IMR-90 (cell line): ENCODE results near the gene TAGLN3. TPM values are rescaled to one million over a fixed set of nuclear protein-coding genes. Genes with fewer than 3 reads are reported as not detected.

Source experiments
- ATAC-seq: fragments of 200-7000 bp; cut with Tn5 transposase; 2 replicates; pipeline ENCODE4 v1.9.1; 2020; ENCODE audit warnings: low read depth, mild to moderate bottlenecking, moderate library complexity
- BruUV-seq: library from RNA; stranded (reverse); fragments of 400-500 nt; replicated peaks from 2 replicates; lab custom pipeline; 2021; lab: Mats Ljungman, UMichigan
- CTCF ChIA-PET: fragments of 300-600 bp; formaldehyde crosslinking; extraction: SDS; loops from one replicate; lab custom pipeline; 2021; ENCODE audit warnings: antibody characterized with exemption; lab: Yijun Ruan, JAX
- POLR2A ChIA-PET: fragments of 300-600 bp; sonication (Branson Sonifier 250); formaldehyde crosslinking; loops from one replicate; lab custom pipeline; 2022; ENCODE audit warnings: antibody characterized with exemption; ENCODE audit not compliant: unreplicated experiment; lab: Charles Lee
- DNase-seq: peaks from one replicate; pipeline ENCODE4 v3.0.0; 2013
- H2AFZ ChIP-seq: replicated peaks from 2 replicates; pipeline ENCODE3; 2013; ENCODE audit warnings: low read length, mild to moderate bottlenecking; ENCODE audit not compliant: poor library complexity
- H2AK5ac ChIP-seq: 2 replicates; pipeline ENCODE4 v1.6.1; 2013; ENCODE audit warnings: low read depth, low read length, inconsistent platforms
- H2AK9ac ChIP-seq: replicated peaks from 2 replicates; pipeline ENCODE3; 2013; ENCODE audit warnings: mild to moderate bottlenecking, low read depth, low read length, moderate library complexity; ENCODE audit not compliant: poor library complexity
- H2BK120ac ChIP-seq: 2 replicates; pipeline ENCODE4 v1.6.1; 2013; ENCODE audit warnings: low read depth, low read length, inconsistent platforms
- H2BK15ac ChIP-seq: 3 replicates; pipeline ENCODE4 v1.6.1; 2013; ENCODE audit warnings: low read depth, low read length, inconsistent platforms
- H2BK20ac ChIP-seq: 2 replicates; pipeline ENCODE4 v1.6.1; 2013; ENCODE audit warnings: low read depth, mild to moderate bottlenecking, inconsistent platforms, low read length, moderate library complexity
- H2BK5ac ChIP-seq: 2 replicates; pipeline ENCODE4 v1.6.1; 2013; ENCODE audit warnings: mild to moderate bottlenecking, low read depth, low read length, inconsistent platforms; ENCODE audit not compliant: poor library complexity, severe bottlenecking
- H3K14ac ChIP-seq: replicated peaks from 2 replicates; pipeline ENCODE4 v1.6.1; 2013; ENCODE audit warnings: low read depth, low read length, inconsistent platforms
- H3K18ac ChIP-seq: 2 replicates; pipeline ENCODE4 v1.6.1; 2013; ENCODE audit warnings: low read depth, low read length, control low read depth
- H3K23ac ChIP-seq: 2 replicates; pipeline ENCODE4 v1.6.1; 2013; ENCODE audit warnings: low read depth, low read length, inconsistent platforms
- H3K27ac ChIP-seq: 2 replicates; pipeline ENCODE4 v1.5.1; 2013; ENCODE audit warnings: mild to moderate bottlenecking, control low read depth, low read length; ENCODE audit not compliant: insufficient read depth
- H3K27me3 ChIP-seq: 2 replicates; pipeline ENCODE4 v1.6.1; 2013; ENCODE audit warnings: low read length; ENCODE audit not compliant: control insufficient read depth, insufficient read depth
- H3K36me3 ChIP-seq: 2 replicates; pipeline ENCODE4 v1.6.1; 2013; ENCODE audit warnings: low read length, mixed read lengths; ENCODE audit not compliant: control insufficient read depth, insufficient read depth
- H3K4ac ChIP-seq: 2 replicates; pipeline ENCODE4 v1.6.1; 2013; ENCODE audit warnings: low read depth, low read length, inconsistent platforms
- H3K4me1 ChIP-seq: 2 replicates; pipeline ENCODE4 v1.6.1; 2013; ENCODE audit warnings: low read length, mixed read lengths; ENCODE audit not compliant: control insufficient read depth, insufficient read depth
- H3K4me2 ChIP-seq: 2 replicates; pipeline ENCODE4 v1.6.1; 2013; ENCODE audit warnings: low read depth, mild to moderate bottlenecking, control low read depth, low read length, moderate library complexity
- H3K4me3 ChIP-seq: 2 replicates; pipeline ENCODE4 v1.5.1; 2013; ENCODE audit warnings: low read depth, mild to moderate bottlenecking, control low read depth, low read length, moderate library complexity; ENCODE audit not compliant: insufficient read depth
- H3K56ac ChIP-seq: 2 replicates; pipeline ENCODE4 v1.6.1; 2013; ENCODE audit warnings: low read length, inconsistent platforms; ENCODE audit not compliant: insufficient read depth; ENCODE audit errors: extremely low read depth
- H3K79me1 ChIP-seq, 2 experiments: 2 replicates each; pipeline ENCODE4 v1.6.1; 2013; ENCODE audit warnings: low read length in 2 of 2, inconsistent platforms in 1 of 2, low read depth in 1 of 2
- H3K9ac ChIP-seq: 2 replicates; pipeline ENCODE4 v1.6.1; 2013; ENCODE audit warnings: low read depth, low read length, control low read depth
- H3K9me1 ChIP-seq: 2 replicates; pipeline ENCODE4 v1.6.1; 2013; ENCODE audit warnings: low read length, inconsistent platforms; ENCODE audit not compliant: insufficient read depth
- H3K9me3 ChIP-seq: 2 replicates; pipeline ENCODE4 v1.6.1; 2013; ENCODE audit warnings: low read length; ENCODE audit not compliant: control insufficient read depth, insufficient read depth
- H4K20me1 ChIP-seq: 2 replicates; pipeline ENCODE4 v1.6.1; 2013; ENCODE audit warnings: low read length, inconsistent platforms; ENCODE audit not compliant: insufficient read depth
- H4K5ac ChIP-seq: 2 replicates; pipeline ENCODE4 v1.6.1; 2013; ENCODE audit warnings: mild to moderate bottlenecking, low read depth, low read length, control low read depth
- H4K8ac ChIP-seq, 2 experiments: 2 replicates each; pipeline ENCODE4 v1.6.1; 2013; ENCODE audit warnings: low read depth in 2 of 2, low read length in 2 of 2, control low read depth in 1 of 2, inconsistent platforms in 1 of 2
- H4K91ac ChIP-seq: 2 replicates; pipeline ENCODE4 v1.6.1; 2013; ENCODE audit warnings: low read depth, low read length, inconsistent platforms; ENCODE audit not compliant: insufficient read depth
- BHLHE40 ChIP-seq: fragments of 150-350 bp; IDR thresholded peaks from 2 replicates; pipeline ENCODE4 v1.6.1; 2016; ENCODE audit warnings: mild to moderate bottlenecking, low read depth, low read length
- CEBPB ChIP-seq: IDR thresholded peaks from 2 replicates; pipeline ENCODE4 v1.6.1; 2012; ENCODE audit warnings: low read depth, low read length, improper control_type of control experiment
- FOS ChIP-seq: fragments of 150-350 bp; IDR thresholded peaks from 2 replicates; pipeline ENCODE4 v1.6.1; 2016; ENCODE audit warnings: low read depth, low read length
- MAZ ChIP-seq: IDR thresholded peaks from 2 replicates; pipeline ENCODE4 v1.6.1; 2012; ENCODE audit warnings: low read depth, mild to moderate bottlenecking, low read length, improper control_type of control experiment, moderate library complexity, borderline replicate concordance
- MXI1 ChIP-seq: IDR thresholded peaks from 2 replicates; pipeline ENCODE4 v1.6.1; 2012; ENCODE audit warnings: low read depth, mild to moderate bottlenecking, low read length, moderate library complexity, borderline replicate concordance
- NFE2L2 ChIP-seq: fragments of 150-350 bp; IDR thresholded peaks from 2 replicates; pipeline ENCODE4 v1.6.1; 2016; ENCODE audit warnings: low read depth, mild to moderate bottlenecking, low read length
- POLR2A ChIP-seq: IDR thresholded peaks from 2 replicates; pipeline ENCODE4 v1.6.1; 2012; ENCODE audit warnings: mild to moderate bottlenecking, low read depth, low read length
- RCOR1 ChIP-seq: IDR thresholded peaks from 2 replicates; pipeline ENCODE4 v1.6.1; 2012; ENCODE audit warnings: mild to moderate bottlenecking, low read length, improper control_type of control experiment; ENCODE audit not compliant: insufficient replicate concordance
- RFX5 ChIP-seq: IDR thresholded peaks from 2 replicates; pipeline ENCODE4 v1.8.0; 2012; ENCODE audit warnings: low read depth, mild to moderate bottlenecking, low read length, moderate library complexity
- SMC3 ChIP-seq: fragments of 150-350 bp; IDR thresholded peaks from 2 replicates; pipeline ENCODE4 v1.6.1; 2016; ENCODE audit warnings: low read depth, mild to moderate bottlenecking, antibody characterized with exemption, low read length, moderate library complexity
- WGBS, 2 experiments: methylation state at CpG; one replicate each; pipeline versions ENCODE4 v1.1.5 to v1.1.7; 2013; ENCODE audit warnings: missing lambda C conversion rate in 2 of 2; ENCODE audit not compliant: insufficient read length in 1 of 2; ENCODE audit errors: extremely low coverage in 2 of 2; 5-methylcytosine and 5-hydroxymethylcytosine counted together
- dilution Hi-C: fragments of 300-500 bp; cut with HindIII; formaldehyde crosslinking; loops from one replicate; pipeline ENCODE4 v1.14.3; 2018; ENCODE audit warnings: low sequenced_read_pairs; ENCODE audit not compliant: unreplicated experiment
- in situ Hi-C: fragments of 300-500 bp; cut with MboI; formaldehyde crosslinking; loops from 3 replicates; pipeline ENCODE4 v1.14.3; 2019; ENCODE audit warnings: low sequenced_read_pairs, inconsistent platforms, mixed read lengths
- intact Hi-C: fragments of 100-400 bp; cut with micrococcal nuclease; formaldehyde crosslinking; loops from 2 replicates; pipeline ENCODE4 v1.10.0; 2022
- polyA plus RNA-seq, 3 experiments: library from polyadenylated mRNA; depleted of rRNA; stranded (reverse); fragments of >200 nt; gene quantifications; 2 replicates each; pipeline ENCODE4 v1.2.3, GENCODE V29; 2012; ENCODE audit warnings: low replicate concordance in 1 of 3
- total RNA-seq: library from RNA; depleted of rRNA; stranded (reverse); fragments of >200 nt; gene quantifications from 2 replicates; pipeline ENCODE4 v1.2.3, GENCODE V29; 2012
- TF ChIP-seq, protein P1 (sequence below): fragments of 150-350 bp; IDR thresholded peaks from 2 replicates; pipeline ENCODE4 v1.6.1; 2016; ENCODE audit warnings: low read depth, mild to moderate bottlenecking, low read length, moderate library complexity, borderline replicate concordance
- TF ChIP-seq, protein P2 (sequence below): conservative IDR thresholded peaks from 2 replicates; pipeline ENCODE4 v1.5.1; 2012; ENCODE audit warnings: mild to moderate bottlenecking, low read depth, low read length, improper control_type of control experiment
- TF ChIP-seq, protein P3 (sequence below): fragments of 150-350 bp; IDR thresholded peaks from 2 replicates; pipeline ENCODE4 v1.6.1; 2017; ENCODE audit warnings: mild to moderate bottlenecking, antibody characterized with exemption, low read length, low read depth

The TAGLN3 gene
- total and polyA plus RNA-seq, 2 of the 4 experiments (the other 2 are of a cell fraction) = 3.2 to 7.7 TPM

DNA sequence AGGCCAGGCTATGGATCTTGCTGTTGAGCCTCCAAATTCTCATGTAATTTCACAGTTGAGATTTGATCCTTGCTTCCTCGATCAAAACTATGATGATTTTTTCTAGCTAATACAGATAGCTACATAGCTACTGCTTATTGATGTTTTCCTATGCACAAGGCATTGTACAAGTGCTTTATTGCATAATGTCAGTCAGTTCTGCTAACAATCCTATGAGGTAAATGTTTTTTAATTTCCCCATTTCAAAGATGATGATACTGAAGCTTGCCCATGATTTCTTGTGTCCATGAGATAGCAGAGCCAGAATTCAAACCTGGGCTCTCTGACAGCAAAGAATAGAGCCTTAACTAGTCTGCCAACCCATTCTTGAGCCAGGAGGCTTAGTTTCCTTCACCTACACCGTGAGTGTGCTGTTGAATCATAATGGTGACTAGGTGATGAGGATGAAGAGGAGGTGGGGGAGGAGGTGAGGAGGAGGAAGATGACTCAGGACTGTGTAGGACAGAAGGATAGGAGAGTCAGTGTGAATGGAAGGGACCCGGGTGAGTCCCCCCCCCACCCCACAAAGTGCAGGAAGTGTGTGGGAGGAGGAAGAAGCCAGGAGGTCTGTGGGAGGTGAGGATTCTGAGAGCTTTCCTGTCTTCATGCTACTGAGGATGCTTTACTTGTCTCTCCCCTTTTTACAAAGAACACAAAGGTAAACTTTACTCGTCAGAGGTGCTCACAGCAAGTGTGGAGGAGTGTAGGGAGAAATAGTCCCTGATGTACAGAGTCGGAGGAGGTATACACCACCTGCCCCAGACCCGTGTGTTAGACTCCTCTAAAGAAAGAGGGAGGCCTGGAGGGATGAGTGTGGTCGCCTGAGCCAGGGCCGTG lies 3.6 kb downstream of the TAGLN3 start:
- Histone ChIP-seq H3K27me3 (no peaks in the 10 kb centered on the region; the same call in 1 of the 2 replicates), H3K79me1 (no peaks in the 10 kb centered on the region), H3K4me1 (peaks cover 6% of the 10 kb centered on the region), H2AK9ac (no peak overlapping the region), H3K4me2 (no peak overlapping the region), H4K8ac (no peak overlapping the region; a peak in 1 of 4 replicates), H3K23ac (no peak overlapping the region), H2BK5ac (no peak overlapping the region), H2BK15ac (no peak overlapping the region), H3K9me3 (no peaks in the 10 kb centered on the region), H4K5ac (no peak overlapping the region), H3K4ac (no peak overlapping the region; the same call in 1 of the 2 replicates), H3K9me1 (peaks cover 6% of the 10 kb centered on the region), H2AFZ (peak overlapping the region; percentile 3), H4K20me1 (no peaks in the 10 kb centered on the region), H3K4me3 (no peak overlapping the region), H3K14ac (no peak overlapping the region), H4K91ac (no peak overlapping the region), H3K18ac (no peak overlapping the region), H2BK120ac (no peak overlapping the region; the same call in 1 of the 2 replicates), H2AK5ac (peak overlapping the region; percentile 35; the same call in 1 of the 2 replicates), H3K56ac (no peak overlapping the region), H3K36me3 (no peaks in the 10 kb centered on the region), H3K27ac (no peak overlapping the region; the same call in 1 of the 2 replicates), H2BK20ac (no peak overlapping the region; the same call in 1 of the 2 replicates), H3K9ac (no peak overlapping the region)
- ATAC-seq = no peak
- intact Hi-C loops = no loop called here
- peak; percentile 81 for DNase-seq
- dilution Hi-C loops = no loop called here
- in situ Hi-C loops = no loop called here
- 80% methylated on average over 2 of the region's 8 CpGs; no CpG with 5 or more reads in 1 of the 2 experiments for WGBS, 2 experiments
- no TSS peak for BruUV-seq
- ChIA-PET POLR2A (no interaction called here), CTCF (interaction anchor here (0.7 to 1.4 kb wide), 3 partner anchors 11 to 41 kb away, joined by 3 read pairs; no protein-coding TSS in a partner anchor)
- no peak for TF ChIP-seq RCOR1
- TF ChIP-seq RFX5 = no peak
- TF ChIP-seq, protein P1, sequence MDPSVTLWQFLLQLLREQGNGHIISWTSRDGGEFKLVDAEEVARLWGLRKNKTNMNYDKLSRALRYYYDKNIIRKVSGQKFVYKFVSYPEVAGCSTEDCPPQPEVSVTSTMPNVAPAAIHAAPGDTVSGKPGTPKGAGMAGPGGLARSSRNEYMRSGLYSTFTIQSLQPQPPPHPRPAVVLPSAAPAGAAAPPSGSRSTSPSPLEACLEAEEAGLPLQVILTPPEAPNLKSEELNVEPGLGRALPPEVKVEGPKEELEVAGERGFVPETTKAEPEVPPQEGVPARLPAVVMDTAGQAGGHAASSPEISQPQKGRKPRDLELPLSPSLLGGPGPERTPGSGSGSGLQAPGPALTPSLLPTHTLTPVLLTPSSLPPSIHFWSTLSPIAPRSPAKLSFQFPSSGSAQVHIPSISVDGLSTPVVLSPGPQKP = no peak
- TF ChIP-seq MXI1 = no peak
- TF ChIP-seq, protein P2, sequence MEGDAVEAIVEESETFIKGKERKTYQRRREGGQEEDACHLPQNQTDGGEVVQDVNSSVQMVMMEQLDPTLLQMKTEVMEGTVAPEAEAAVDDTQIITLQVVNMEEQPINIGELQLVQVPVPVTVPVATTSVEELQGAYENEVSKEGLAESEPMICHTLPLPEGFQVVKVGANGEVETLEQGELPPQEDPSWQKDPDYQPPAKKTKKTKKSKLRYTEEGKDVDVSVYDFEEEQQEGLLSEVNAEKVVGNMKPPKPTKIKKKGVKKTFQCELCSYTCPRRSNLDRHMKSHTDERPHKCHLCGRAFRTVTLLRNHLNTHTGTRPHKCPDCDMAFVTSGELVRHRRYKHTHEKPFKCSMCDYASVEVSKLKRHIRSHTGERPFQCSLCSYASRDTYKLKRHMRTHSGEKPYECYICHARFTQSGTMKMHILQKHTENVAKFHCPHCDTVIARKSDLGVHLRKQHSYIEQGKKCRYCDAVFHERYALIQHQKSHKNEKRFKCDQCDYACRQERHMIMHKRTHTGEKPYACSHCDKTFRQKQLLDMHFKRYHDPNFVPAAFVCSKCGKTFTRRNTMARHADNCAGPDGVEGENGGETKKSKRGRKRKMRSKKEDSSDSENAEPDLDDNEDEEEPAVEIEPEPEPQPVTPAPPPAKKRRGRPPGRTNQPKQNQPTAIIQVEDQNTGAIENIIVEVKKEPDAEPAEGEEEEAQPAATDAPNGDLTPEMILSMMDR = no peak
- TF ChIP-seq SMC3 = no peak
- peak; percentile 65; the same call in 1 of the 2 replicates for TF ChIP-seq FOS
- no peak for TF ChIP-seq POLR2A
- TF ChIP-seq BHLHE40 = peak; percentile 36; the same call in 1 of the 2 replicates
- peak; percentile 57; the same call in 1 of the 2 replicates for TF ChIP-seq CEBPB
- TF ChIP-seq, protein P3, sequence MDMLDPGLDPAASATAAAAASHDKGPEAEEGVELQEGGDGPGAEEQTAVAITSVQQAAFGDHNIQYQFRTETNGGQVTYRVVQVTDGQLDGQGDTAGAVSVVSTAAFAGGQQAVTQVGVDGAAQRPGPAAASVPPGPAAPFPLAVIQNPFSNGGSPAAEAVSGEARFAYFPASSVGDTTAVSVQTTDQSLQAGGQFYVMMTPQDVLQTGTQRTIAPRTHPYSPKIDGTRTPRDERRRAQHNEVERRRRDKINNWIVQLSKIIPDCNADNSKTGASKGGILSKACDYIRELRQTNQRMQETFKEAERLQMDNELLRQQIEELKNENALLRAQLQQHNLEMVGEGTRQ = no peak
- TF ChIP-seq MAZ = 0 out of 2 replicates have a peak, but pooled peaks have one; percentile 40
- no peak for TF ChIP-seq NFE2L2
